ENCODE measurements around the gene COA1. TPM values are rescaled to one million over a fixed set of nuclear protein-coding genes. Genes with fewer than 3 reads are reported as not detected.

The COA1 gene
- polyA plus RNA-seq, 1 experiment, result 22.4 TPM

GRCh38 chr7:43634384-43634783 lies 94.9 kb downstream of the COA1 start:
- ChIA-PET CTCF (interaction anchor here (1.2 to 1.7 kb wide), 3 partner anchors 52 to 66 kb away, joined by 4 to 6 read pairs (median 6); partner anchors contain the start of gene STK17A), POLR2A (no interaction called here)
- TF ChIP-seq, protein P1, sequence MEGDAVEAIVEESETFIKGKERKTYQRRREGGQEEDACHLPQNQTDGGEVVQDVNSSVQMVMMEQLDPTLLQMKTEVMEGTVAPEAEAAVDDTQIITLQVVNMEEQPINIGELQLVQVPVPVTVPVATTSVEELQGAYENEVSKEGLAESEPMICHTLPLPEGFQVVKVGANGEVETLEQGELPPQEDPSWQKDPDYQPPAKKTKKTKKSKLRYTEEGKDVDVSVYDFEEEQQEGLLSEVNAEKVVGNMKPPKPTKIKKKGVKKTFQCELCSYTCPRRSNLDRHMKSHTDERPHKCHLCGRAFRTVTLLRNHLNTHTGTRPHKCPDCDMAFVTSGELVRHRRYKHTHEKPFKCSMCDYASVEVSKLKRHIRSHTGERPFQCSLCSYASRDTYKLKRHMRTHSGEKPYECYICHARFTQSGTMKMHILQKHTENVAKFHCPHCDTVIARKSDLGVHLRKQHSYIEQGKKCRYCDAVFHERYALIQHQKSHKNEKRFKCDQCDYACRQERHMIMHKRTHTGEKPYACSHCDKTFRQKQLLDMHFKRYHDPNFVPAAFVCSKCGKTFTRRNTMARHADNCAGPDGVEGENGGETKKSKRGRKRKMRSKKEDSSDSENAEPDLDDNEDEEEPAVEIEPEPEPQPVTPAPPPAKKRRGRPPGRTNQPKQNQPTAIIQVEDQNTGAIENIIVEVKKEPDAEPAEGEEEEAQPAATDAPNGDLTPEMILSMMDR (IDR thresholded peaks at IDR 0.05; ENCODE audit: low read depth, low read length), result no peak
- Histone ChIP-seq H3K27ac (ENCODE audit: low read depth, low read length) (no peak overlapping the region), H3K27me3 (ENCODE audit: control insufficient read depth, insufficient read depth, low read length) (no peaks in the 10 kb centered on the region), H3K4me3 (ENCODE audit: low read depth, low read length) (no peak overlapping the region), H3K9me3 (ENCODE audit: control insufficient read depth, insufficient read depth, low read length) (peaks cover 5% of the 10 kb centered on the region; the same call in 1 of the 2 replicates)
- DNase-seq (ENCODE audit: low read depth, low spot score), result no peak

DNA sequence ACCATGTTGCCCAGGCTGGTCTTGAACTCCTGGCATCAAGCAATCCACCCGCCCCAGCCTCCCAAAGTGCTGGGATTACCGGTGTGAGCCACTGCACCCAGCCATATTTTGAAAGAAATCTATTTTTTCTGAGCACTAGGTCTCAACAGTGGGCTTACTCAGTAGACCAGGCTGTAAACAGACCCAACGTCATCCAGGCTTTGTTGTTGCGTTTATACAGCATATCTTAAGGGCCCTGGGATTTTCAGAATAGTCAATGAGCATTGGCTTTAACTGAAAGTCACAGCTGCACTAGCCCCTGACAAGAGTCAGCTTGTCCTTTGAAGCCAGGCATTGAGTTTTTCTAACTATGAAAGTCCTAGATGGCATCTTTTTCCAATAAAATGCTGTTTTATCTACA lies 96.6 kb downstream of the COA1 start:
- CTCF ChIA-PET, result interaction anchor here (1.4 to 1.7 kb wide), 2 partner anchors 50 to 68 kb away, joined by 6 read pairs; partner anchors contain the start of gene STK17A
- TF ChIP-seq, protein P1 (IDR thresholded peaks at IDR 0.05; ENCODE audit: low read depth, low read length), result no peak
- Histone ChIP-seq H3K4me3 (ENCODE audit: low read depth, low read length) (no peak overlapping the region), H3K27ac (ENCODE audit: low read depth, low read length) (no peak overlapping the region), H3K9me3 (ENCODE audit: control insufficient read depth, insufficient read depth, low read length) (peaks cover 5% of the 10 kb centered on the region; the same call in 1 of the 2 replicates), H3K27me3 (ENCODE audit: control insufficient read depth, insufficient read depth, low read length) (no peaks in the 10 kb centered on the region)
- POLR2A ChIA-PET, result interaction anchor here (0.6 kb wide), 1 partner anchor 24 kb away, joined by 3 read pairs; no protein-coding TSS in a partner anchor
- DNase-seq (ENCODE audit: low read depth, low spot score), result no peak

- H3K27ac ChIP-seq (ENCODE audit: low read depth, low read length), result no peak overlapping the region
- H3K9me3 ChIP-seq (ENCODE audit: control insufficient read depth, insufficient read depth, low read length), result peaks cover 5% of the 10 kb centered on the region; the same call in 1 of the 2 replicates
- no peaks in the 10 kb centered on the region for H3K27me3 ChIP-seq (ENCODE audit: control insufficient read depth, insufficient read depth, low read length)
- TF ChIP-seq, protein P1 (IDR thresholded peaks at IDR 0.05; ENCODE audit: low read depth, low read length), result no peak
- DNase-seq (ENCODE audit: low read depth, low spot score), result no peak
- ChIA-PET POLR2A (no interaction called here), CTCF (interaction anchor here (0.8 kb wide), 1 partner anchor 19 kb away, joined by 3 read pairs; no protein-coding TSS in a partner anchor)
- no peak overlapping the region for H3K4me3 ChIP-seq (ENCODE audit: low read depth, low read length)
Measured at GRCh38 chr7:43631559-43631958, 97.8 kb downstream of the COA1 start.

GRCh38 chr7:43630482-43630881 lies 98.8 kb downstream of the COA1 start:
- H3K27ac ChIP-seq (ENCODE audit: low read depth, low read length), result no peak overlapping the region
- no peak overlapping the region for H3K4me3 ChIP-seq (ENCODE audit: low read depth, low read length)
- POLR2A ChIA-PET, result no interaction called here
- DNase-seq (ENCODE audit: low read depth, low spot score), result no peak
- TF ChIP-seq, protein P1 (IDR thresholded peaks at IDR 0.05; ENCODE audit: low read depth, low read length), result no peak
- peaks cover 5% of the 10 kb centered on the region; the same call in 1 of the 2 replicates for H3K9me3 ChIP-seq (ENCODE audit: control insufficient read depth, insufficient read depth, low read length)
- H3K27me3 ChIP-seq (ENCODE audit: control insufficient read depth, insufficient read depth, low read length), result no peaks in the 10 kb centered on the region
- CTCF ChIA-PET, result interaction anchor here (1.9 to 3.5 kb wide), 2 partner anchors 48 to 69 kb away, joined by 10 to 14 read pairs; partner anchors contain the start of gene STK17A

DNA sequence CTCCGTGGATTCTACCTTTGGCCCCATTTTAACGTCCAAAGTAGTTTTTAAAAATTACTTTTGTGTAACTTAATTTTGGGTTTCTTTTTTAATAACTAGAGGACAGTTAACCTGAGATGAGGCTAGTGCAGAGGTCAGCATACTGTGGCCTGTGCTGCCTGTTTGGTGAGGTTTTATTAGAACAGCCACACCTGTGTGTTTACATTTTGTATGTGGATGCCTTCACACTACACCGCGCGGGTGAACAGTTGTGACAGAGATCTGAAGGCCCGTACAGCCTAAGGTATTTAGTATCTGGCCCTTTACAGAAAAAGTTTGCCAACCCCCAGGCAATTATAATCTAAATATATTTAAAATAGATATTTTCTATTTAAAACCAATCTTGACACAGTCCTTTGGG lies 99.5 kb downstream of the COA1 start:
- POLR2A ChIA-PET, result no interaction called here
- no peak for DNase-seq (ENCODE audit: low read depth, low spot score)
- H3K27me3 ChIP-seq (ENCODE audit: control insufficient read depth, insufficient read depth, low read length), result no peaks in the 10 kb centered on the region
- TF ChIP-seq, protein P1 (IDR thresholded peaks at IDR 0.05; ENCODE audit: low read depth, low read length), result no peak
- H3K9me3 ChIP-seq (ENCODE audit: control insufficient read depth, insufficient read depth, low read length), result peaks cover 5% of the 10 kb centered on the region; the same call in 1 of the 2 replicates
- CTCF ChIA-PET, result interaction anchor here (1.0 to 3.5 kb wide), 3 partner anchors 8 to 70 kb away, joined by 3 to 14 read pairs (median 10); partner anchors contain the start of gene STK17A
- H3K27ac ChIP-seq (ENCODE audit: low read depth, low read length), result no peak overlapping the region
- H3K4me3 ChIP-seq (ENCODE audit: low read depth, low read length), result no peak overlapping the region

Data from AG04450 (cell line).